ENCODE measurements around the gene PCCA.
A peak's percentile ranks its signal among the peaks of the same experiment; 100 is the strongest.
"Not testable (repeated sequence)": the region's sequence is repeated elsewhere in the genome, so short reads cannot be mapped to it uniquely, and the experiment has no call there.

PCCA gene

GRCh38 chr13:100364591-100364990 is 275.7 kb downstream of the PCCA start:
- DNase-seq, result no peak

GRCh38 chr13:100365680-100366079 is 276.8 kb downstream of the PCCA start:
- DNase-seq, result no peak

DNA sequence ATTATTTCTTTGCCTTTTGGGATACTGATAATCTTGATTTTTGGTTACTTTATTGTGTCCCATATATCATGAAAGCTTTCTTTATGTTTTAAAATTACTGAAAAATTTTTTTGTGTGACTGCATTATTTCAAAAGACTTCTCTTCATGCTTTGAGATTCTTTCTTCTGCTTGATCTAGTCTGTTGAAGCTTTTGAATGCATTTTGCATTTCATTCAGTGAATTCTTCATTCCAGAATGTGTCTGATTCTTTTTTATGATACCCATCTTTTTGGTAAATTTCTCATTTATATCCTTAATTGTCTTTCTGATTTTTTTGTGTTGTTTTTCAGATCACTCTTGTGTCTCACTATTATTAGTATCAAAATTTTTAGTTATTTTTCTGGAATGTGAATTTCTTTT is 289.6 kb downstream of the PCCA start:
- no peak for DNase-seq

GRCh38 chr13:100381595-100382224 is 292.8 kb downstream of the PCCA start:
- DNase-seq, result no peak

DNA sequence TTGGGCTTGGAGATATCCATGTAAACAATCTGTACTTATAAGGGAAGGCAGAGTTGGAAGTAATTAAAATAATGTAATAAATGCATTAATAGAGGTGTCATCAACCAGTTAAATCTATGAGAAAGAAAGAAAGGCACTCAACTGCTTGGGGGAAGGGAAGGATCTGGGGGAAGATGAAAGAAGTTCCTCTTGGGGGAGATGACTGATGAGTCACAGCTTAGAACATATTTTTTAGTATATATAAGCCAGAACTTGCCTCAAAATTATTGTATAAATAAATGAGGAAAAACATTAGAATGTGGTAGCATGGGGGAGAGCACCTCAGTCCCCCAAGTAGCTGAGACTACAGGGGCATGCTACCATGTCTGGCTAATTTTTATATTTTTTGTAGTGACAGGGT is 293.9 kb downstream of the PCCA start:
- no peak for DNase-seq

- DNase-seq, result no peak
These were observed 298.5 kb downstream of the PCCA start for GRCh38 chr13:100387416-100387815.

DNA sequence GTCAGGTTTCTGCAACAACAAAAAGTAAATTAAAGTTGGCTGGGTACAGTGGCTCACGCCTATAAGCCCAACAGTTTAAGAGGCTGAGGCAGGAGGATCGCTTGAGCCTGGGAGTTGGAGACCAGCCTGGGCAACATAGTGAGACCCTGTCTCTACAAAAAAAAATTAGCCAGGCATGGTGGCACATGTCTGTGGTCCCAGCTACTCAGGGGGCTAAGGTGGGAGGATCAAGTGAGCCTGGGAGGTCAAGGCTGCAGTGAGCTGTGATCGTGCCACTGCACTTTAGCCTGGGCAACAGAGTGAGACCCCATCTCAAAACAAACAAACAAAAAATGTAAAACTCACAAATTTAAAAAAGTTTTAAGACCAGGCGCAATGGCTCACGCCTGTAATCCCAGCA is 299.3 kb downstream of the PCCA start:
- DNase-seq, result not testable (repeated sequence)

DNA sequence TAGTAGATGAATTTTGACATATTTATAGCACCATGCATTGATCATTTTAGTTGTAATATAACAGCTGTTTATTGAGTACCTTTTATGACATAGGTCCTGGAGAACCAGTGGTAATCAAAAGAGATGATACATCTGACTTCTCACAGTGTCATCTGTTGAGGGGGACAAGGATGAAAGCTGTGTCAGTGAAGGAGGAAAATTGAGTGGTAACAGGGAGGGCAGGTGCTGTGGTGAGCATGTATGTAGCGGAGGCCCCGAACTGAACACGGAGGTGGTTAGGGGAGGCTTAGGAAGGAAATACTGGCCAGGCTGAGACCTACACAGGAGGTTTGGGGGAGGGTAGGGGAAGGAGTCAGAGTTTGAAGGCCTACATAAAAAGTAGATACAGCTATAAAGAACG is 300.0 kb downstream of the PCCA start:
- DNase-seq, result no peak

- DNase-seq, result no peak
These were observed 300.7 kb downstream of the PCCA start for GRCh38 chr13:100389617-100390016.

DNA sequence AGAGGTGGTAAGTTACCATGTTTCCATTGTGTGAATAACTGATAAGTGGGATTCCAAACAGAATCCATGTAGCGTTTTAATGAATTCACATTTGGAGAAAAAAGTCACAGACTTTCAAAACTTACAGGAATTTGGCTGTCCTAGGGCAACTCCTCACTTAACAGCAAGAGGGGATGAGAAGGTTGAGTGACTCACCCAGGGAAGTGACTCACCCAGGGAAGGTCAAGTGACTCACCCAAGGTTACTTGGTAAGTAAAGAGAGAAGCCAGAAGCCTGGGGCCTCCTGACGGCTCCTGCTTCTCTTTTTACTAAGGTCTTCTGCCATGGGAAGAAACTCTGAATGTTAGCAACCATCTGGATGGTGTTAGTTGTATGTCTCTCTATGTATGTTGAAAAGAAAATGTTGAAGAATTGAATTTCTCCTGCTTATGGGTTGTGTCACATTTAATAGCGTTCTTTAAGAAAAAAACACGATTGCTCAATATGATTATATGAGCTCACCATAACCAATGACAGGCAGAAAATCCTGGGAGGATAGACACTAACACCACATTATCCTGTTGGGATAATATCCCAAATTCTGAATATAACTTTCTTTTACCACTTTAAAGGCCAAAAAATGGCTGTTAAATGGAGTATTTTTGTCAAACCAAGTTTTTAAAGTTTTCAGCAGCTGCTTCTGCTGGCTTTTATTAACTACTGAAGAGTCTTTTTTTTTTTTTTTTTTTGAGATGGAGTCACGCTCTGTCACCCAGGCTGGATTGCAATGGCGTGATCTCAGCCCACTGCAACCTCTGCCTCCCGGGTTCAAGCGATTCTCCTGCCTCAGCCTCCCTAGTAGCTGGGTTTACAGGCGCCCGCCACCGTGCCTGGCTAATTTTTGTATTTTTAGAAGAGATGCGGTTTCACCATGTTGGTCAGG is 304.1 kb downstream of the PCCA start:
- peak; percentile 38 to 80 for DNase-seq

- no peak for DNase-seq
These were observed 305.3 kb downstream of the PCCA start for GRCh38 chr13:100394005-100394695.

- no peak for DNase-seq
These were observed 306.9 kb downstream of the PCCA start for GRCh38 chr13:100395698-100396373.

GRCh38 chr13:100396776-100397175 is 307.9 kb downstream of the PCCA start:
- DNase-seq, result no peak

DNA sequence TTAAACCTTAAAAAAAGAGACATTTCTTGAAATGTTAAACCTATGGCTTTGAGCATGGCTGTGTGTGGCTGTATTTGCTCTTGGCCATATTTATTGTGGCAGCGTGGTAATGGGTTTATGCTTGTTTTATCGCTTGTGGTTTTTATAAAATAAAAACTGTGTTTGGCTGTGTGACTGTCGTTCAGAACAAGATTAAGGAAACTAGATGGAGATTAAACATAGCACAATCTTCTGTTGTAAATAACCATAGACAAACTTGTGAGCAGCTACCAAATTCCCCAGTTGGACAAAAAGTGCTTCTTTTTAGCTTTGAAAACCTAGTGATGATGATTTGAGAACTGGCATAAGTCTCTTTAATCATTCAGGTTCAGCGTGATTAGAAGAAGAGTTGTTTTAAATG is 308.7 kb downstream of the PCCA start:
- no peak for DNase-seq

- no peak for DNase-seq
These were observed 309.5 kb downstream of the PCCA start for GRCh38 chr13:100398360-100398759.

DNA sequence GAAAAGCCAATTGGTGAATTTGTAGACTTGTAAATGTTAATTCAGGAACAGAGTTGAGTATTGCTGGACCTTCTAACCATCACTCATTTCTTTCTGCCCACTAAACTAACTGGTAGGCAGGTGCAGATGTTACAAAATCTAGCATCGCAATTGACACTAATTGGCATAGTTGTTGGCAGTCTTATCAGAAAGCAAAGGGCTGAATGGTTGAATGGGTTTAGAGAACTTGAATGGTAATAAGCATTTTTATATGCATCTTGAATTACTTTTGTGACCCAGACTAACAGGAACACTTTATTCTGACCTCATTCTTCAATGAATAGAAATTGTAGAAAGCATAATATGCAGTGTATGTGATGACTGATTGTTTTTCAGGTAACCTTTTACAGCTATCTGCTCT is 310.6 kb downstream of the PCCA start:
- DNase-seq, result no peak

DNA sequence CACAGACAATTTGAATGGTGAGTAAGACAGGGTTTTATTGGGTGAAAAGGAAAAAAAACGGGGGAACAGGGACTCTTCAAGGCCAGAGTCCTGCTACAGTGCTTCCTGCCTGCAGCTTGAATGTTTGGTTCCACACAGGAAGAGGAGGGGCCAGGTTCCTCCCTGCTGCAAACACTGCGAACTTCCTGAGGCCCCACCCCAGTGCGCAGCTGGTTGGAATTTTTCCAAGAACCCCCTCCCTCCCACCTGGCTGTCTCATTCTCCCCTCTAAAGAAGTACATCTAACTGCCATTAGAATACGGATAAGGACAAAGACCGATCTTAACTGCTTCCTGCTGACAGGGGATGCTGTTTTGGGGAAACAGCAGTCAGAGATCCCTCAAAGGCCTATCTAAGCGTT is 314.8 kb downstream of the PCCA start:
- no peak for DNase-seq

- no peak for DNase-seq
These were observed 320.2 kb downstream of the PCCA start for GRCh38 chr13:100409132-100409531.

- DNase-seq, result no peak
These were observed 334.5 kb downstream of the PCCA start for GRCh38 chr13:100423375-100423774.

DNA sequence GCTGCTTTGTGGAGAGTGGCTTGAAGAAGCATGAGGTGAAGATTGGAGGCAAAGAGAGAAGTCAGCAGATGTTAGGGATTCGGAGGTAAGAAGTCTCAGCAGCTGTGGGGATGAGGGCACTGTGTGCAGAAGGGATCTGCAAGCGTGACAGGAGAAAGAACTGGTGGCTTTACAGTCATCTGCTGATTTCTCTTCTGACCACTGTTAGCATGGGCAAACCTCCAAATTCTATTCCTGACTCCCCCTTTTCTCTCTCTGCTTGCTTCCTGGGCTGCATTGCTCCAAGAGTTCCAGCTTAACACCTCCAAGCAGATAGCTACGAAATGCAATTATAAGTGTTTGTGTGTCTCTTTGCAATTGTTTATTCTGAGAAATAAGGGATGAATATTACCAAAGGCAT is 340.1 kb downstream of the PCCA start:
- DNase-seq, result no peak

GRCh38 chr13:100432611-100433010 is 343.7 kb downstream of the PCCA start:
- no peak for DNase-seq

DNA sequence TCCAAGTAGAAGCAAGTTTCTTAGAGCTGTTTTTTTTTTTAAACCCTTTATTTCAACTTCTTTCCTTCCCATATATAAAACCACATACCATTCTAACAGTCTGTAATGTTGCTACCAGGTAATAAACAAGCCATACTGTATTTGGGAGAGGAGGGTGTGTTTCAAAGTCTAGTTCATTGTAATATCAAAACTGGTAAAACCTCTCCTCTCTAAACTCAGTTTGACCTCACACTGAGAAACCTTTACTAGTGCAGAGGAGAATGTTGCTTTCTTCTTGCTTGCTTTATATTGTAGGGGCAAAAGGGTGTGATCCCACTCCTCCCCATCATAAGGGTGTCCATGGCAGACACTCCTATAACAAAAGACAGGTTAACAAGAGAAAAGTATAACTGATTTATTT is 344.6 kb downstream of the PCCA start:
- no peak for DNase-seq
